GM12874 (cell line): ENCODE data around the gene ZBTB7A.
A peak's percentile ranks its signal among the peaks of the same experiment; 100 is the strongest.

ENCODE experiments used
- CTCF ChIP-seq: IDR thresholded peaks from 2 replicates; pipeline ENCODE4 v1.5.1; 2011; ENCODE audit warnings: low read depth, mild to moderate bottlenecking, control low read depth, low read length, moderate library complexity; ENCODE audit not compliant: insufficient read depth

The ZBTB7A gene

GRCh38 chr19:4064496-4065260 is 2.0 kb downstream of the ZBTB7A start:
- TF ChIP-seq CTCF, result no peak

GRCh38 chr19:4064149-4064495 is 2.6 kb downstream of the ZBTB7A start:
- TF ChIP-seq CTCF, result no peak

GRCh38 chr19:4063369-4064148 is 3.1 kb downstream of the ZBTB7A start:
- TF ChIP-seq CTCF, result 0 out of 2 replicates have a peak, but pooled peaks have one; percentile 2

GRCh38 chr19:4062419-4063368 is 4.0 kb downstream of the ZBTB7A start:
- no peak for TF ChIP-seq CTCF

GRCh38 chr19:4061683-4062418 is 4.8 kb downstream of the ZBTB7A start:
- no peak for TF ChIP-seq CTCF

GRCh38 chr19:4061178-4061682 is 5.5 kb downstream of the ZBTB7A start:
- TF ChIP-seq CTCF, result no peak
